OCI-LY1 (cell line): ENCODE results near the gene SPTB.

Source experiments
- H2AFZ ChIP-seq: fragments of 200-600 bp; sonication (generic), shearing (Covaris generic); 2 replicates; pipeline ENCODE4 v1.6.0; 2014; ENCODE audit warnings: antibody characterized with exemption, mild to moderate bottlenecking, low read length
- H3F3A ChIP-seq: fragments of 200-600 bp; sonication (generic), shearing (Covaris generic); 2 replicates; pipeline ENCODE4 v1.6.0; 2014; ENCODE audit warnings: mild to moderate bottlenecking, antibody characterized with exemption, low read length, moderate library complexity; ENCODE audit not compliant: insufficient read depth
- H3K27ac ChIP-seq: fragments of 200-600 bp; sonication (generic); 2 replicates; pipeline ENCODE4 v1.5.1; 2014; ENCODE audit warnings: low read length, mixed run types, mild to moderate bottlenecking, low read depth; ENCODE audit not compliant: poor library complexity, severe bottlenecking
- H3K27me3 ChIP-seq: fragments of 200-600 bp; sonication (generic); 2 replicates; pipeline ENCODE4 v1.6.0; 2014; ENCODE audit warnings: antibody characterized with exemption, mild to moderate bottlenecking, low read length, moderate library complexity; ENCODE audit not compliant: insufficient read depth
- H3K36me3 ChIP-seq: fragments of 200-600 bp; sonication (generic); 2 replicates; pipeline ENCODE4 v1.6.1; 2014; ENCODE audit warnings: mild to moderate bottlenecking, antibody characterized with exemption, low read length, moderate library complexity, mixed read lengths; ENCODE audit not compliant: insufficient read depth
- H3K4me1 ChIP-seq: fragments of 200-600 bp; sonication (generic); 2 replicates; pipeline ENCODE4 v1.5.1; 2014; ENCODE audit warnings: mild to moderate bottlenecking, low read length, moderate library complexity; ENCODE audit not compliant: insufficient read depth, severe bottlenecking
- H3K4me2 ChIP-seq: fragments of 200-600 bp; sonication (generic), shearing (Covaris generic); 2 replicates; pipeline ENCODE4 v1.6.1; 2014; ENCODE audit warnings: low read length
- H3K4me3 ChIP-seq: fragments of 200-600 bp; sonication (generic); 2 replicates; pipeline ENCODE4 v1.5.1; 2014; ENCODE audit warnings: low read length, low read depth, mild to moderate bottlenecking, mixed read lengths; ENCODE audit not compliant: poor library complexity, severe bottlenecking
- H3K79me2 ChIP-seq: fragments of 200-600 bp; shearing (Covaris generic); 2 replicates; pipeline ENCODE4 v1.6.1; 2016; ENCODE audit warnings: mixed run types, low read length, mixed read lengths; ENCODE audit not compliant: insufficient read depth
- H3K9ac ChIP-seq: fragments of 200-600 bp; sonication (generic), shearing (Covaris generic); 2 replicates; pipeline ENCODE4 v1.6.1; 2014; ENCODE audit warnings: mild to moderate bottlenecking, low read length, mixed read lengths
- H3K9me2 ChIP-seq: fragments of 200-600 bp; sonication (generic), shearing (Covaris generic); 2 replicates; pipeline ENCODE4 v1.6.1; 2014; ENCODE audit warnings: low read depth, mild to moderate bottlenecking, low read length, mixed read lengths
- H3K9me3 ChIP-seq: fragments of 200-600 bp; shearing (Covaris generic); 2 replicates; pipeline ENCODE4 v1.6.1; 2014; ENCODE audit warnings: low read length, mixed read lengths
- H4K20me1 ChIP-seq: fragments of 200-600 bp; sonication (generic), shearing (Covaris generic); 2 replicates; pipeline ENCODE4 v1.6.0; 2016; ENCODE audit warnings: mild to moderate bottlenecking, low read length; ENCODE audit not compliant: insufficient read depth
- EZH2 ChIP-seq: fragments of 200-600 bp; sonication (generic), shearing (Covaris generic); IDR thresholded peaks from 2 replicates; pipeline ENCODE4 v1.8.0; 2017; ENCODE audit warnings: borderline replicate concordance, mixed run types, mild to moderate bottlenecking, antibody characterized with exemption, low read length, moderate library complexity, mixed read lengths
- TF ChIP-seq, protein P1 (sequence below): fragments of 200-600 bp; sonication (generic), shearing (Covaris generic); IDR thresholded peaks from 2 replicates; pipeline ENCODE4 v1.5.1; 2017; ENCODE audit warnings: mild to moderate bottlenecking, antibody characterized with exemption, low read length, moderate library complexity, mixed read lengths

SPTB gene

DNA sequence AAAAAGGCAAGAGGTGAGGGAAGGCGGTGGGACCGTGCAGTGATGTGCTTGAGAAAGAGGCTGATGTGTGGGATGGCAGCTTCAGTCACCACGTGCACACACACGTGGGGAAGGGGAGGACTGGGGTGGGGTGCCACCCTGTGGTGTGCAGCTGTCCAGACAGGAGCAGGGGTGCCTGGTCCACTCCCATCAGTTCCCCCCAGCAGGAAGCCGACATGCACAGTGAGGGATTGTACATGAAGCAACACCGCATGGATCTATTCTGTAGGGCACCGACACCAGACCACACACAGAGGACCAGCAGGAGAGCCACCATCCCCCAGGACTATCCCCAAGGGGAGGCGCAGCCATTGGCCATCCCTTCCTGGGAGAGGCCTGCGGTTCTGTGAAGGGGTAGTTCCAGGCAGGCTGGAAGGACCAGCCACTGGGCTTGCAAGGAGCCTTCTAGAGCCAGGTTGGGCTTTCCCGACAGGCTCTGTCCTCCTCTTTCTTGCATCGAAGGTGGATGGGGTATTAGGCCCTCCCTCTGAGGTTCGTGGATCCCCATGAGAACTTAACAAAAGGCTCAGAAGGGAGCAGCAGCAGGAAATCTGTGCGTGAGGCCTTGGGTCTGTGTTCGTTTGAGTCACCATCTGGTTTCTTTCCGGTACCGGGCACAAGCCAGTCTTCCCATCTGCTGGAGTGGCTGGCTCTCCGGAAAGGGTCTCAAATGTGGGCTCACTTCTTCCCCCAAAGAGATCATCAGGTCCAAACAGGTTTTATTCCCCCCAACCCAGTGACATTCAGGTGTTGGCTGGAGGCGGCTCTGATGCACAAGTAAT, 115.7 kb downstream of the SPTB start:
- Histone ChIP-seq H3K9ac (no peak overlapping the region), H3F3A (no peaks in the 10 kb centered on the region), H3K4me1 (no peaks in the 10 kb centered on the region), H3K9me3 (no peaks in the 10 kb centered on the region), H2AFZ (no peak overlapping the region), H3K27me3 (no peaks in the 10 kb centered on the region), H3K27ac (no peak overlapping the region), H3K4me2 (peak overlapping the region; percentile 63; the same call in 1 of the 2 replicates), H3K36me3 (no peaks in the 10 kb centered on the region), H3K9me2 (no peaks in the 10 kb centered on the region), H3K79me2 (no peaks in the 10 kb centered on the region), H4K20me1 (no peaks in the 10 kb centered on the region), H3K4me3 (peak overlapping the region; percentile 43)
- no peak for TF ChIP-seq EZH2
- TF ChIP-seq, protein P1, sequence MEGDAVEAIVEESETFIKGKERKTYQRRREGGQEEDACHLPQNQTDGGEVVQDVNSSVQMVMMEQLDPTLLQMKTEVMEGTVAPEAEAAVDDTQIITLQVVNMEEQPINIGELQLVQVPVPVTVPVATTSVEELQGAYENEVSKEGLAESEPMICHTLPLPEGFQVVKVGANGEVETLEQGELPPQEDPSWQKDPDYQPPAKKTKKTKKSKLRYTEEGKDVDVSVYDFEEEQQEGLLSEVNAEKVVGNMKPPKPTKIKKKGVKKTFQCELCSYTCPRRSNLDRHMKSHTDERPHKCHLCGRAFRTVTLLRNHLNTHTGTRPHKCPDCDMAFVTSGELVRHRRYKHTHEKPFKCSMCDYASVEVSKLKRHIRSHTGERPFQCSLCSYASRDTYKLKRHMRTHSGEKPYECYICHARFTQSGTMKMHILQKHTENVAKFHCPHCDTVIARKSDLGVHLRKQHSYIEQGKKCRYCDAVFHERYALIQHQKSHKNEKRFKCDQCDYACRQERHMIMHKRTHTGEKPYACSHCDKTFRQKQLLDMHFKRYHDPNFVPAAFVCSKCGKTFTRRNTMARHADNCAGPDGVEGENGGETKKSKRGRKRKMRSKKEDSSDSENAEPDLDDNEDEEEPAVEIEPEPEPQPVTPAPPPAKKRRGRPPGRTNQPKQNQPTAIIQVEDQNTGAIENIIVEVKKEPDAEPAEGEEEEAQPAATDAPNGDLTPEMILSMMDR: 0 out of 2 replicates have a peak, but pooled peaks have one; percentile 16

DNA sequence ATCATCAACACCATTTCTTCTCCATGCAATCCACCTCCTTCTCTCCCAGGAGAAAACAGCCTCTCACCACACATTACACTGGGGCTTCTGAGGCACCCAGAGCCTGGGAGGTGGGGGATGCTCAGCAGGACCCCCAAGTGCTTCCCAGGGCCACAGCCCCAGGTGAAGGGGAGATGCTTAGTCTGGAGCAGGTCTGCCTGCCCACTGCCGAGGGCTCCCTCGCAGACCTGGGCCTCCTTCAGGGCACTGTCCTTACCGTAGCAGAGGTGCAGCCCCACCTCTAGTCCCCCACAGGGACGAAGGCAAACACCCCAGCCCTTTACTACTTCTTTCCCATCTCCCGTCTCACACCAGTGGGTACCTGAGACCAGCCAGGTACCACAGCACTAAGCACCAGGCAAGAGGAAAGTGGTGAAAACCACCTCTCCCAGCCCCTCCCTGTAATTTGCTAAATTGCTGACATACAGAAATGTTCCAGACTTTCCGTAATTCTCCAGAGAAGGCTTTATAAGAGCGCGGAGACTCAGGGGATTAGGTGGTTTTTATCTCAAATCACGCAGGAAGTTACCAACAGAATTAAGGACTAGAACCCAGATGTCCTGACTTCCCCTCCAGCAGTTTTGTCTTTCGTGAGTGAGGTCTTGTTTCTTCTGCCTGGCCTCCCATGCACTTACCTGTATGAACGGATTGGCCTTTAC, 116.5 kb downstream of the SPTB start:
- Histone ChIP-seq H3K4me2 (no peak overlapping the region), H3K36me3 (no peaks in the 10 kb centered on the region), H3F3A (no peaks in the 10 kb centered on the region), H3K4me3 (no peak overlapping the region), H3K79me2 (no peaks in the 10 kb centered on the region), H2AFZ (no peak overlapping the region), H3K4me1 (no peaks in the 10 kb centered on the region), H3K27ac (no peak overlapping the region), H3K27me3 (no peaks in the 10 kb centered on the region), H3K9me2 (no peaks in the 10 kb centered on the region), H3K9ac (no peak overlapping the region), H4K20me1 (no peaks in the 10 kb centered on the region), H3K9me3 (no peaks in the 10 kb centered on the region)
- no peak for TF ChIP-seq EZH2
- TF ChIP-seq, protein P1: no peak

DNA sequence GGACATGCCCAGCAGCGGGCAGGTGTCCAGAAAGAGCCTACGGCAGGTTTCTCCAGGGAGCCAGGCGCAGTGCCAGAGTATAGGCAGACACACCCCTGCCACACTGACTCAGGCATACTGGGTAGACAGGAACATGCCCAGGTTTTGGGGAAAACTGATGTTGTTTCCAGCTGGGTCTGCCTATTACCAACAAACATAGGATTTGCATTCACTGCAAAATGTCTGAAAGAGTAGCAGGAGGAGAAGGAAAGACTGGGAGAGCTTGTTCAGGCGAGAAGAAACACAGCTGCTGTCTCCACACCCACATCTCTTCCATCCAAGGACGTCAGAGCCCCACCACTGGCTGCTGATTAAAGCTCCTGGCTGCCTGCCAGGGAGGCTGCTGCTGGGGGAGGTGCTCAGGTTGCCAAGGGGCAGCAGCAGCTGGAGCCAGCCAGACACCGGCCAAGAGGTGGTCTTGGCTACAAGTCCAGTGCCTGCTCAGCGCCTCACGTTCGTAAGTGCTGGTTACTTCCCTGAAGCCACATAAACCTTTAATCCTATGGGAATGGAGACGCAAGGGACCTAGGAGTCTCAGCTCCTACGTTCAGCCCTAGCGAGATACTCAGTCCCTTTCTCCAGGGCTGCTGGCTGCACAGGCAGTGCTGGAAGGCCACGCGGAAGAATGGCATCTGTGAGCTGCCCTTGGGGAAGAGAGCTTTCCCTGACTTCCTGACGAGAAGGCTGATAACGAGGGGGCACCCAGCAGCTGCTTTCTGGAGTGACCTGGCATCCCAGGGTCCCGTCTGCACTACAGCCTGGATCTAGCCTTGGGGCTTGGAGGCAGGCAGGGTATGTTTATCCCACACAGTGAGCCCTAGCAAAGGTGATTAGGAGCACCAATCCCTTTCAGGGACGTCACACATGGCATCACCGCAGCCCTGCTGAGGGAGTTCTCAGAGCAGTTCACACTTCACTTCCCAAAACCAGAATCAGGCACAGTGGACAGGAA, 117.4 kb downstream of the SPTB start:
- Histone ChIP-seq H3K4me2 (no peak overlapping the region), H3K79me2 (no peaks in the 10 kb centered on the region), H3K4me1 (no peaks in the 10 kb centered on the region), H3K27ac (no peak overlapping the region), H3F3A (no peaks in the 10 kb centered on the region), H3K27me3 (no peaks in the 10 kb centered on the region), H4K20me1 (no peaks in the 10 kb centered on the region), H3K9ac (no peak overlapping the region), H2AFZ (no peak overlapping the region), H3K9me2 (no peaks in the 10 kb centered on the region), H3K9me3 (no peaks in the 10 kb centered on the region), H3K4me3 (no peak overlapping the region), H3K36me3 (no peaks in the 10 kb centered on the region)
- no peak for TF ChIP-seq EZH2
- TF ChIP-seq, protein P1: no peak
